H1 (cell line): ENCODE results near the gene TBCB. TPM values are rescaled to one million over a fixed set of nuclear protein-coding genes. Genes with fewer than 3 reads are reported as not detected.

ENCODE experiments used
- CTCF ChIA-PET: fragments of 300-600 bp; sonication (Branson Sonifier 250); formaldehyde crosslinking; loops from one replicate; lab custom pipeline; 2021; ENCODE audit not compliant: partially characterized antibody; lab: Charles Lee
- POLR2A ChIA-PET: fragments of 300-600 bp; sonication (Branson Sonifier 250); formaldehyde crosslinking; loops from one replicate; lab custom pipeline; 2021; ENCODE audit warnings: inconsistent platforms; ENCODE audit not compliant: partially characterized antibody; lab: Charles Lee
- DNase-seq, 2 experiments: peaks; one replicate each; pipeline versions ENCODE4 v3.0.0 to v3.0.0-alpha.2; 2010 to 2022; ENCODE audit warnings: low spot score in 2 of 2, low read depth in 1 of 2, mixed read lengths in 1 of 2
- FAIRE-seq: peaks from 2 replicates; lab custom pipeline; 2011; peaks lifted over from hg19 to GRCh38; lab: Jason Lieb, UNC
- H2AFZ ChIP-seq: 2 replicates; pipeline ENCODE4 v1.8.1; 2012; ENCODE audit warnings: low read length, inconsistent platforms
- H2AK5ac ChIP-seq: 2 replicates; pipeline ENCODE4 v1.6.1; 2013; ENCODE audit warnings: low read depth, low read length
- H2BK120ac ChIP-seq: replicated peaks from 2 replicates; pipeline ENCODE3; 2013; ENCODE audit warnings: low read depth, low read length, inconsistent platforms
- H2BK12ac ChIP-seq: 2 replicates; pipeline ENCODE4 v1.6.1; 2013; ENCODE audit warnings: low read depth, low read length
- H2BK15ac ChIP-seq: 2 replicates; pipeline ENCODE4 v1.6.1; 2013; ENCODE audit warnings: low read length
- H2BK20ac ChIP-seq: 2 replicates; pipeline ENCODE4 v1.6.1; 2013; ENCODE audit warnings: low read length
- H2BK5ac ChIP-seq: 2 replicates; pipeline ENCODE4 v1.6.1; 2013; ENCODE audit warnings: low read depth, low read length
- H3K14ac ChIP-seq: 2 replicates; pipeline ENCODE4 v1.6.1; 2013; ENCODE audit warnings: inconsistent platforms; ENCODE audit not compliant: insufficient read length
- H3K18ac ChIP-seq: 2 replicates; pipeline ENCODE4 v1.6.1; 2013; ENCODE audit warnings: low read length; ENCODE audit errors: extremely low read depth
- H3K23ac ChIP-seq: 2 replicates; pipeline ENCODE4 v1.6.1; 2013; ENCODE audit warnings: inconsistent platforms; ENCODE audit not compliant: insufficient read length
- H3K23me2 ChIP-seq: 2 replicates; pipeline ENCODE4 v1.6.1; 2013; ENCODE audit warnings: low read depth, low read length
- H3K27ac ChIP-seq: 2 replicates; pipeline ENCODE4 v1.6.1; 2011; ENCODE audit warnings: low read depth, low read length, inconsistent platforms
- H3K27me3 ChIP-seq, 4 experiments: replicated peaks in 1 of 4; 1 replicate in 1 of 4; 2 replicates in 3 of 4; pipeline versions ENCODE4 v1.6.1 to v1.8.1; 2011 to 2013; ENCODE audit warnings: low read length in 3 of 4, mild to moderate bottlenecking in 3 of 4, inconsistent platforms in 2 of 4, mixed read lengths in 2 of 4, moderate library complexity in 1 of 4; ENCODE audit not compliant: control insufficient read depth in 3 of 4, insufficient read depth in 3 of 4; ENCODE audit errors: extremely low read depth in 1 of 4
- H3K36me3 ChIP-seq, 4 experiments: 2 replicates each; pipeline versions ENCODE4 v1.6.1 to v1.8.1; 2011 to 2013; ENCODE audit warnings: mild to moderate bottlenecking in 4 of 4, low read length in 3 of 4, moderate library complexity in 2 of 4, control low read depth in 1 of 4, inconsistent platforms in 1 of 4; ENCODE audit not compliant: insufficient read depth in 4 of 4, control insufficient read depth in 2 of 4
- H3K4ac ChIP-seq: replicated peaks from 2 replicates; pipeline ENCODE3; 2013; ENCODE audit warnings: low read length, low read depth, mixed read lengths, inconsistent platforms; ENCODE audit not compliant: insufficient read length
- H3K4me1 ChIP-seq, 4 experiments: replicated peaks in 1 of 4; 1 replicate in 1 of 4; 2 replicates in 3 of 4; pipeline versions ENCODE4 v1.6.1 to v1.8.1; 2011 to 2013; ENCODE audit warnings: low read length in 3 of 4, inconsistent platforms in 2 of 4, mixed read lengths in 1 of 4; ENCODE audit not compliant: insufficient read depth in 4 of 4, control insufficient read depth in 3 of 4
- H3K4me2 ChIP-seq, 2 experiments: 2 replicates each; pipeline versions ENCODE4 v1.6.1 to v1.8.1; 2011 to 2013; ENCODE audit warnings: low read depth in 2 of 2, low read length in 2 of 2, control low read depth in 1 of 2, inconsistent platforms in 1 of 2, mild to moderate bottlenecking in 1 of 2; ENCODE audit not compliant: insufficient read depth in 1 of 2
- H3K4me3 ChIP-seq, 4 experiments: fragments of 200-600, 300-600 bp in 1 of 4; sonication (generic), shearing (Covaris generic), sonication (Bioruptor Twin) in 1 of 4; 2 replicates each; pipeline versions ENCODE4 v1.5.1 to v1.8.1; 2011 to 2016; ENCODE audit warnings: low read length in 4 of 4, low read depth in 3 of 4, control low read depth in 2 of 4, inconsistent platforms in 2 of 4, mild to moderate bottlenecking in 2 of 4, mixed read lengths in 1 of 4, moderate library complexity in 1 of 4; ENCODE audit not compliant: insufficient read depth in 2 of 4; ENCODE audit errors: extremely low read depth in 1 of 4
- H3K56ac ChIP-seq: replicated peaks from 2 replicates; pipeline ENCODE3; 2013; ENCODE audit warnings: low read depth, mild to moderate bottlenecking, mixed read lengths, low read length, inconsistent platforms; ENCODE audit not compliant: insufficient read length
- H3K79me1 ChIP-seq: 2 replicates; pipeline ENCODE4 v1.6.1; 2013; ENCODE audit warnings: low read depth, low read length, control low read depth
- H3K79me2 ChIP-seq, 2 experiments: 2 replicates each; pipeline versions ENCODE4 v1.6.1 to v1.8.1; 2012 to 2013; ENCODE audit warnings: low read length in 2 of 2, mild to moderate bottlenecking in 2 of 2, inconsistent platforms in 1 of 2; ENCODE audit not compliant: insufficient read depth in 2 of 2, control insufficient read depth in 1 of 2
- H3K9ac ChIP-seq, 4 experiments: replicated peaks in 1 of 4; 1 replicate in 1 of 4; 2 replicates in 3 of 4; pipeline versions ENCODE4 v1.6.1 to v1.8.1; 2011 to 2013; ENCODE audit warnings: low read depth in 3 of 4, low read length in 3 of 4, control low read depth in 2 of 4, mild to moderate bottlenecking in 2 of 4, moderate library complexity in 2 of 4, inconsistent platforms in 1 of 4; ENCODE audit errors: extremely low read depth in 1 of 4
- H3K9me3 ChIP-seq, 2 experiments: 2 replicates each; pipeline versions ENCODE4 v1.6.1 to v1.8.1; 2012 to 2013; ENCODE audit warnings: mild to moderate bottlenecking in 2 of 2, moderate library complexity in 2 of 2, control low read depth in 1 of 2, inconsistent platforms in 1 of 2, low read depth in 1 of 2, low read length in 1 of 2, mixed read lengths in 1 of 2; ENCODE audit not compliant: insufficient read depth in 2 of 2
- H4K20me1 ChIP-seq, 2 experiments: replicated peaks in 1 of 2; 2 replicates each; pipeline versions ENCODE3 to v1.8.1; 2011 to 2013; ENCODE audit warnings: inconsistent platforms in 2 of 2, low read length in 2 of 2, mild to moderate bottlenecking in 1 of 2; ENCODE audit not compliant: insufficient read depth in 2 of 2, control insufficient read depth in 1 of 2
- H4K5ac ChIP-seq: 2 replicates; pipeline ENCODE4 v1.6.1; 2013; ENCODE audit warnings: low read length, low read depth, mixed read lengths, inconsistent platforms; ENCODE audit not compliant: insufficient read length
- H4K8ac ChIP-seq: 2 replicates; pipeline ENCODE4 v1.8.0; 2013; ENCODE audit warnings: mild to moderate bottlenecking, moderate library complexity, low read length, inconsistent platforms; ENCODE audit not compliant: insufficient read depth; ENCODE audit errors: extremely low read depth
- H4K91ac ChIP-seq: replicated peaks from 2 replicates; pipeline ENCODE3; 2013; ENCODE audit warnings: low read length, mixed read lengths, inconsistent platforms; ENCODE audit not compliant: insufficient read length
- EGR1 ChIP-seq: IDR thresholded peaks from 2 replicates; pipeline ENCODE4 v1.6.1; 2011; ENCODE audit warnings: low read depth, low read length, borderline replicate concordance
- GTF2F1 ChIP-seq: IDR thresholded peaks from 2 replicates; pipeline ENCODE4 v1.6.1; 2012; ENCODE audit warnings: low read depth, low read length, improper control_type of control experiment, borderline replicate concordance
- HDAC2 ChIP-seq, 2 experiments: fragments of 300-600 bp in 1 of 2; sonication (generic) in 1 of 2; IDR thresholded peaks; 2 replicates each; pipeline ENCODE4 v1.6.1; 2011 to 2012; ENCODE audit warnings: low read depth in 2 of 2, low read length in 2 of 2, mild to moderate bottlenecking in 2 of 2, moderate library complexity in 2 of 2, borderline replicate concordance in 1 of 2, inconsistent platforms in 1 of 2
- MAX ChIP-seq: IDR thresholded peaks from 2 replicates; pipeline ENCODE4 v1.6.1; 2012; ENCODE audit warnings: inconsistent platforms
- POU5F1 ChIP-seq: IDR thresholded peaks from 2 replicates; pipeline ENCODE4 v1.6.1; 2011; ENCODE audit warnings: low read depth, mild to moderate bottlenecking, low read length, moderate library complexity
- RAD21 ChIP-seq, 2 experiments: IDR thresholded peaks in 1 of 2; conservative IDR thresholded peaks in 1 of 2; 2 replicates each; pipeline ENCODE4 v1.6.1; 2011; ENCODE audit warnings: low read depth in 2 of 2, low read length in 2 of 2, improper control_type of control experiment in 1 of 2, inconsistent platforms in 1 of 2, mild to moderate bottlenecking in 1 of 2, moderate library complexity in 1 of 2
- SP2 ChIP-seq: IDR thresholded peaks from 2 replicates; pipeline ENCODE4 v1.6.1; 2012; ENCODE audit warnings: mild to moderate bottlenecking, low read length, inconsistent platforms
- SUZ12 ChIP-seq: fragments of 200-600 bp; sonication (generic); IDR thresholded peaks from 2 replicates; pipeline ENCODE4 v1.6.1; 2012; ENCODE audit warnings: mild to moderate bottlenecking, inconsistent platforms, low read length, moderate library complexity, mixed read lengths
- TAF1 ChIP-seq: IDR thresholded peaks from 2 replicates; pipeline ENCODE4 v1.6.1; 2011; ENCODE audit warnings: mild to moderate bottlenecking, low read depth, low read length
- TAF7 ChIP-seq: optimal IDR thresholded peaks from 2 replicates; pipeline ENCODE3; 2011; ENCODE audit warnings: low read depth, mild to moderate bottlenecking, inconsistent platforms, low read length, moderate library complexity, borderline replicate concordance
- TBP ChIP-seq: IDR thresholded peaks from 2 replicates; pipeline ENCODE4 v1.6.1; 2011; ENCODE audit warnings: low read depth, low read length, improper control_type of control experiment
- WGBS, 2 experiments: shearing (Covaris generic) in 1 of 2; methylation state at CpG; one replicate each; pipeline versions ENCODE4 v1.1.6 to v1.1.7; 2013 to 2015; ENCODE audit warnings: low lambda C conversion rate in 2 of 2, mixed read lengths in 2 of 2, inconsistent platforms in 1 of 2, low coverage in 1 of 2, missing lambda C conversion rate in 1 of 2; ENCODE audit not compliant: insufficient replicate concordance in 2 of 2, insufficient coverage in 1 of 2, insufficient read length in 1 of 2; ENCODE audit errors: extremely low coverage in 1 of 2, missing lambda C conversion rate in 1 of 2; 5-methylcytosine and 5-hydroxymethylcytosine counted together
- polyA plus RNA-seq, 7 experiments: library from polyadenylated mRNA; depleted of rRNA in 3 of 7; stranded (reverse) in 5 of 7; unstranded in 2 of 7; fragments of >200 nt in 5 of 7; fragments of 200-250 nt in 2 of 7; gene quantifications; 1 replicate in 5 of 7; 2 replicates in 1 of 7; 4 replicates in 1 of 7; pipeline versions ENCODE4 v1.2.1 to v1.2.3, GENCODE V29; 2011 to 2013; ENCODE audit warnings: missing spikeins in 2 of 7, mixed read lengths in 2 of 7
- total RNA-seq: library from RNA; stranded (reverse); fragmentation: NEBNext Ultra II Directional; extraction: Animal tissue kit (Norgen Biotek cat#: 25700); gene quantifications from 2 replicates; pipeline ENCODE4 v1.2.1, GENCODE V29; 2021
- TF ChIP-seq, protein P1 (sequence below): IDR thresholded peaks from 2 replicates; pipeline ENCODE4 v1.6.1; 2011; ENCODE audit warnings: low read length, improper control_type of control experiment

Gene TBCB
- total and polyA plus RNA-seq, 2 of the 8 experiments (the other 6 are each of a cell fraction or from before 2014, with no cell fraction given), result 153 to 286 TPM

GRCh38 chr19:36072081-36072480, 43.2 kb upstream of the TBCB start:
- Histone ChIP-seq H2AK5ac (no peak overlapping the region), H4K5ac (no peak overlapping the region), H3K14ac (no peak overlapping the region), H2BK20ac (no peak overlapping the region), H4K8ac (no peak overlapping the region), H3K9me3 (no peaks in the 10 kb centered on the region), H4K20me1 (peaks cover 3 to 8% of the 10 kb centered on the region in 2 experiments), H2BK5ac (no peak overlapping the region), H3K18ac (no peak overlapping the region), H3K23ac (no peak overlapping the region), H3K4me3 (no peak overlapping the region), H3K4ac (no peak overlapping the region), H4K91ac (no peak overlapping the region), H2BK12ac (no peak overlapping the region), H3K4me2 (no peak overlapping the region), H3K56ac (no peak overlapping the region), H2AFZ (no peak overlapping the region), H3K27ac (no peak overlapping the region), H3K79me2 (no peaks in the 10 kb centered on the region), H2BK15ac (no peak overlapping the region), H3K27me3 (no peaks in the 10 kb centered on the region), H3K9ac (no peak overlapping the region), H3K23me2 (no peaks in the 10 kb centered on the region), H3K36me3 (peaks cover 19 to 59% (median 45%) of the 10 kb centered on the region in 4 experiments), H3K4me1 (no peaks in the 10 kb centered on the region), H3K79me1 (no peaks in the 10 kb centered on the region; the same call in 1 of the 2 replicates), H2BK120ac (no peak overlapping the region)
- 92% methylated on average over 8 of the region's 8 CpGs; no CpG with 5 or more reads in 1 of the 2 experiments for WGBS, 2 experiments
- ChIA-PET POLR2A (interaction anchor here (0.6 to 1.9 kb wide), 5 partner anchors 11 to 32 kb away, joined by 3 to 5 read pairs (median 3); partner anchors contain the start of genes THAP8 and WDR62), CTCF (interaction anchor here (2.3 kb wide), 1 partner anchor 11 kb away, joined by 7 read pairs; no protein-coding TSS in a partner anchor)
- DNase-seq (no peak), FAIRE-seq (no peak)
- TF ChIP-seq TAF7 (no peak), POU5F1 (no peak), EGR1 (no peak), SUZ12 (no peak), HDAC2 (IDR thresholded peaks at IDR 0.05; ENCODE audit: borderline replicate concordance in 1 of 2, low read depth in 2 of 2, low read length in 2 of 2) (no peak), TAF1 (no peak), SP2 (no peak), TBP (no peak), GTF2F1 (no peak), RAD21 (IDR thresholded peaks at IDR 0.05 in 1 of 2, conservative IDR thresholded peaks at IDR 0.05 in 1 of 2; ENCODE audit: low read depth in 2 of 2, low read length in 2 of 2) (no peak), MAX (no peak)
- TF ChIP-seq, protein P1, sequence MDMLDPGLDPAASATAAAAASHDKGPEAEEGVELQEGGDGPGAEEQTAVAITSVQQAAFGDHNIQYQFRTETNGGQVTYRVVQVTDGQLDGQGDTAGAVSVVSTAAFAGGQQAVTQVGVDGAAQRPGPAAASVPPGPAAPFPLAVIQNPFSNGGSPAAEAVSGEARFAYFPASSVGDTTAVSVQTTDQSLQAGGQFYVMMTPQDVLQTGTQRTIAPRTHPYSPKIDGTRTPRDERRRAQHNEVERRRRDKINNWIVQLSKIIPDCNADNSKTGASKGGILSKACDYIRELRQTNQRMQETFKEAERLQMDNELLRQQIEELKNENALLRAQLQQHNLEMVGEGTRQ, result no peak
